Activated T-helper 17 cell treated with anti-CD3 and anti-CD28 coated beads, Interleukin-2, amount 50 U/mL, for 72 hours (primary cell): ENCODE data around the gene EPHA5. TPM values are rescaled to one million over a fixed set of nuclear protein-coding genes. Genes with fewer than 3 reads are reported as not detected.
"Not testable (repeated sequence)": the region's sequence is repeated elsewhere in the genome, so short reads cannot be mapped to it uniquely, and the experiment has no call there.

Experiments
- ATAC-seq: fragments of 150-1000 bp; cut with Tn5 transposase; replicated peaks from 2 replicates; pipeline ENCODE4 v1.10.0; 2021; ENCODE audit warnings: mild to moderate bottlenecking, moderate library complexity
- H3K27ac Mint-ChIP-seq: one replicate; pipeline ENCODE4 v1.8.0; 2022; ENCODE audit warnings: mixed read lengths
- H3K27me3 Mint-ChIP-seq: one replicate; pipeline ENCODE4 v1.8.0; 2022; ENCODE audit warnings: mixed read lengths
- H3K36me3 Mint-ChIP-seq: one replicate; pipeline ENCODE4 v1.8.0; 2022; ENCODE audit warnings: low read depth, mild to moderate bottlenecking, mixed read lengths
- H3K4me1 Mint-ChIP-seq: one replicate; pipeline ENCODE4 v1.8.0; 2022; ENCODE audit warnings: mixed read lengths
- H3K4me3 Mint-ChIP-seq: one replicate; pipeline ENCODE4 v1.8.0; 2022; ENCODE audit warnings: mild to moderate bottlenecking, mixed read lengths
- H3K9me3 Mint-ChIP-seq: one replicate; pipeline ENCODE4 v1.8.0; 2022; ENCODE audit warnings: mixed read lengths
- total RNA-seq, 2 donors: library from RNA; stranded (reverse); gene quantifications; one replicate each; pipeline ENCODE4 v1.2.3, GENCODE V29; 2022

EPHA5 gene
- total RNA-seq, 2 donors from 2014 or later = not detected

GRCh38 chr4:65337371-65337770, 332.9 kb downstream of the EPHA5 start:
- no peak overlapping the region for H3K27ac Mint-ChIP-seq
- no peak for ATAC-seq
- H3K36me3 Mint-ChIP-seq = no peaks in the 10 kb centered on the region
- no peaks in the 10 kb centered on the region for H3K4me1 Mint-ChIP-seq
- peaks cover 3% of the 10 kb centered on the region for H3K9me3 Mint-ChIP-seq
- no peaks in the 10 kb centered on the region for H3K27me3 Mint-ChIP-seq
- H3K4me3 Mint-ChIP-seq = no peak overlapping the region

DNA sequence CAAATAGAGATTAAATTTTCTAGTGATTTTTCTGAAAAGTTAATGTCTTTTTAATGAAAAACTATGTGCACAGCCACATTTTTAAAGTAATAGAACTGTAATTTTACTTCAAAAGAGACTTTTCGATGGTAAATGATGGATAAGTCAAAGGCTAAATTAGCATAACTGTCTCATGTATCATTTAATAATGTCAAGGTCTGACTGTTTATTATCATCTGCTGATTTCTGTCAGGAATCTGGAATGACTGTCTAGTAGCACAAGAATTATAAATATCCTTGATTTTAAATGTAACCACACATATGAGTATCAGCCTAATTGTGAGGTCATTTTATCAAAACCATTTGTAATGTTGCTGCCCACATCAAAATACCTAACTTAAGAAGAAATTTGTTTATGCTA, 333.8 kb downstream of the EPHA5 start:
- no peak for ATAC-seq
- Mint-ChIP-seq H3K36me3 (no peaks in the 10 kb centered on the region), H3K27me3 (no peaks in the 10 kb centered on the region), H3K4me1 (no peaks in the 10 kb centered on the region), H3K9me3 (peaks cover 3% of the 10 kb centered on the region), H3K4me3 (no peak overlapping the region), H3K27ac (no peak overlapping the region)

DNA sequence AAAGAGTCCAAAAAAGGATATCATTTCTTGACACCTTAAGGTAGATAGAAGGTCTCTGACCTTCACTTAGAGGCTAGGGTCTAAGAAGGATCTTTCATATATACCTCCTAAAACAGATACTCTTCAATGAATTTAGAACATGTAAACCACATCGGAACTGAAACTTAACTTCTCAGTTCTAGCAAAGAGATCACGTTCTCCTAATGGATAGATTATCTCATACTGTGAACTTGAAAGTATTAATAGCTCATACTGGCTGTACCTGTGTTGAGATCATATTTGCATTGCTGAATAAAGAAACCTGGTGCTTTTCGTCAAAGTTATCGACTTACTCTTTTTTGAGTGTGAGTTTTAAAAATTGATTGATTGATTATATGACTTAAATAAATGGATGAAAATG, 353.8 kb downstream of the EPHA5 start:
- Mint-ChIP-seq H3K4me3 (no peak overlapping the region), H3K36me3 (no peaks in the 10 kb centered on the region), H3K27ac (no peak overlapping the region), H3K27me3 (no peaks in the 10 kb centered on the region), H3K4me1 (no peaks in the 10 kb centered on the region), H3K9me3 (peaks cover 4% of the 10 kb centered on the region)
- no peak for ATAC-seq

DNA sequence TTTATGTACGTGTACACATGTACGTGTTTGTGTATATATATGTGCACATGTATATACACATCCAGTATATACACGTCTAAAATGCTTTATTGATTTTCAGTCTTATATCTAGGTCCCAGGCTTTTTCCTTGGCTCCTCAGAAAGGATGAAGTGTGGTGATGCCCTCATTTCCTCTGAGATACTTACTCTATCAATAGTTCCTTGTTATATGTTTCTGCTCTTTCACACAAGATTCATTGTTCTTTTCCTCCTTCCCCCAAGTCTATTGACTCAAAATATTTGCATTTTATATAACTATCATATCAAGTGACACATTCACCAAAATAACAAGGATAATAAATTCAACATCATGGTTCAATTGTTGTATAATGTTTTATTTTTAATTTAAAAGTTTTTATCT, 359.2 kb downstream of the EPHA5 start:
- Mint-ChIP-seq H3K27me3 (no peaks in the 10 kb centered on the region), H3K9me3 (peaks cover 8% of the 10 kb centered on the region), H3K4me3 (no peak overlapping the region), H3K27ac (no peak overlapping the region), H3K4me1 (no peaks in the 10 kb centered on the region), H3K36me3 (no peaks in the 10 kb centered on the region)
- ATAC-seq = no peak

DNA sequence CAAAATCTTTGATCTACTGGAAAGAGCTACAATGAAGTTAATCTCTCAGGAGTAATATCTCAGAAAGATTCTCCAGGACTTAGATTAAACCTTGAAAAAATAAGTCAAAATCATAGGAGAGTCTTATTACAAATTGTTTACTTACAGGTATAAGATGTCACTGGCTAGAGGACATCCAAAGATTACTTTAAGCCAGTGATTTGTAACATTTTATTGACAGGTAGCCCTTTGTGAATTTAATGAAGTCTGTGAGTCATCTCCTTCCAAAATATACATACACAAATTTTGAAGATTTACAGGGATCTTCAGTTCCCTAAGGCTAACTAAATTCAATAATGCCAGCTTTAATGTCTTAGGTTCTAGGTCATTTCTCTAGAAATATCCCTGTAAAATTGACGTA, 359.7 kb downstream of the EPHA5 start:
- H3K36me3 Mint-ChIP-seq = no peaks in the 10 kb centered on the region
- peaks cover 8% of the 10 kb centered on the region for H3K9me3 Mint-ChIP-seq
- H3K4me1 Mint-ChIP-seq = no peaks in the 10 kb centered on the region
- H3K27me3 Mint-ChIP-seq = no peaks in the 10 kb centered on the region
- H3K27ac Mint-ChIP-seq = no peak overlapping the region
- ATAC-seq = no peak
- H3K4me3 Mint-ChIP-seq = no peak overlapping the region

- not testable (repeated sequence) for H3K36me3 Mint-ChIP-seq, ATAC-seq, H3K27me3 Mint-ChIP-seq, H3K4me3 Mint-ChIP-seq, H3K27ac Mint-ChIP-seq, H3K4me1 Mint-ChIP-seq
- H3K9me3 Mint-ChIP-seq = peaks cover 12% of the 10 kb centered on the region
Measured at GRCh38 chr4:65308626-65309025, 361.7 kb downstream of the EPHA5 start.

GRCh38 chr4:65302145-65302544, 368.1 kb downstream of the EPHA5 start:
- H3K9me3 Mint-ChIP-seq = peaks cover 10% of the 10 kb centered on the region
- H3K27ac Mint-ChIP-seq = no peak overlapping the region
- H3K36me3 Mint-ChIP-seq = no peaks in the 10 kb centered on the region
- ATAC-seq = no peak
- H3K27me3 Mint-ChIP-seq = no peaks in the 10 kb centered on the region
- no peaks in the 10 kb centered on the region for H3K4me1 Mint-ChIP-seq
- no peak overlapping the region for H3K4me3 Mint-ChIP-seq

GRCh38 chr4:65296246-65296645, 374.0 kb downstream of the EPHA5 start:
- H3K27ac Mint-ChIP-seq = no peak overlapping the region
- no peak for ATAC-seq

GRCh38 chr4:65287071-65287470, 383.2 kb downstream of the EPHA5 start:
- no peaks in the 10 kb centered on the region for H3K27me3 Mint-ChIP-seq
- H3K9me3 Mint-ChIP-seq = peaks cover 9% of the 10 kb centered on the region
- H3K36me3 Mint-ChIP-seq = no peaks in the 10 kb centered on the region
- no peaks in the 10 kb centered on the region for H3K4me1 Mint-ChIP-seq
- no peak overlapping the region for H3K4me3 Mint-ChIP-seq
- no peak overlapping the region for H3K27ac Mint-ChIP-seq
- ATAC-seq = no peak

More at GRCh38 chr4:65296246-65296645, 374.0 kb downstream of the EPHA5 start:
- H3K9me3 Mint-ChIP-seq = peaks cover 13% of the 10 kb centered on the region
- H3K27me3 Mint-ChIP-seq = no peaks in the 10 kb centered on the region
- H3K36me3 Mint-ChIP-seq = no peaks in the 10 kb centered on the region
- no peak overlapping the region for H3K4me3 Mint-ChIP-seq
- no peaks in the 10 kb centered on the region for H3K4me1 Mint-ChIP-seq
